H1 (cell line): ENCODE data around the gene SAT2. TPM values are rescaled to one million over a fixed set of nuclear protein-coding genes. Genes with fewer than 3 reads are reported as not detected.

Source experiments
- CTCF ChIA-PET: fragments of 300-600 bp; sonication (Branson Sonifier 250); formaldehyde crosslinking; loops from one replicate; lab custom pipeline; 2021; ENCODE audit not compliant: partially characterized antibody; lab: Charles Lee
- POLR2A ChIA-PET: fragments of 300-600 bp; sonication (Branson Sonifier 250); formaldehyde crosslinking; loops from one replicate; lab custom pipeline; 2021; ENCODE audit warnings: inconsistent platforms; ENCODE audit not compliant: partially characterized antibody; lab: Charles Lee
- DNase-seq, 2 experiments: peaks; one replicate each; pipeline versions ENCODE4 v3.0.0 to v3.0.0-alpha.2; 2010 to 2022; ENCODE audit warnings: low spot score in 2 of 2, low read depth in 1 of 2, mixed read lengths in 1 of 2
- FAIRE-seq: peaks from 2 replicates; lab custom pipeline; 2011; peaks lifted over from hg19 to GRCh38; lab: Jason Lieb, UNC
- H2AFZ ChIP-seq: 2 replicates; pipeline ENCODE4 v1.8.1; 2012; ENCODE audit warnings: low read length, inconsistent platforms
- H2AK5ac ChIP-seq: 2 replicates; pipeline ENCODE4 v1.6.1; 2013; ENCODE audit warnings: low read depth, low read length
- H2BK120ac ChIP-seq: replicated peaks from 2 replicates; pipeline ENCODE3; 2013; ENCODE audit warnings: low read depth, low read length, inconsistent platforms
- H2BK12ac ChIP-seq: 2 replicates; pipeline ENCODE4 v1.6.1; 2013; ENCODE audit warnings: low read depth, low read length
- H2BK15ac ChIP-seq: 2 replicates; pipeline ENCODE4 v1.6.1; 2013; ENCODE audit warnings: low read length
- H2BK20ac ChIP-seq: 2 replicates; pipeline ENCODE4 v1.6.1; 2013; ENCODE audit warnings: low read length
- H2BK5ac ChIP-seq: 2 replicates; pipeline ENCODE4 v1.6.1; 2013; ENCODE audit warnings: low read depth, low read length
- H3K14ac ChIP-seq: 2 replicates; pipeline ENCODE4 v1.6.1; 2013; ENCODE audit warnings: inconsistent platforms; ENCODE audit not compliant: insufficient read length
- H3K18ac ChIP-seq: 2 replicates; pipeline ENCODE4 v1.6.1; 2013; ENCODE audit warnings: low read length; ENCODE audit errors: extremely low read depth
- H3K23ac ChIP-seq: 2 replicates; pipeline ENCODE4 v1.6.1; 2013; ENCODE audit warnings: inconsistent platforms; ENCODE audit not compliant: insufficient read length
- H3K23me2 ChIP-seq: 2 replicates; pipeline ENCODE4 v1.6.1; 2013; ENCODE audit warnings: low read depth, low read length
- H3K27ac ChIP-seq: 2 replicates; pipeline ENCODE4 v1.6.1; 2011; ENCODE audit warnings: low read depth, low read length, inconsistent platforms
- H3K27me3 ChIP-seq, 4 experiments: replicated peaks in 1 of 4; 1 replicate in 1 of 4; 2 replicates in 3 of 4; pipeline versions ENCODE4 v1.6.1 to v1.8.1; 2011 to 2013; ENCODE audit warnings: low read length in 3 of 4, mild to moderate bottlenecking in 3 of 4, inconsistent platforms in 2 of 4, mixed read lengths in 2 of 4, moderate library complexity in 1 of 4; ENCODE audit not compliant: control insufficient read depth in 3 of 4, insufficient read depth in 3 of 4; ENCODE audit errors: extremely low read depth in 1 of 4
- H3K36me3 ChIP-seq, 4 experiments: 2 replicates each; pipeline versions ENCODE4 v1.6.1 to v1.8.1; 2011 to 2013; ENCODE audit warnings: mild to moderate bottlenecking in 4 of 4, low read length in 3 of 4, moderate library complexity in 2 of 4, control low read depth in 1 of 4, inconsistent platforms in 1 of 4; ENCODE audit not compliant: insufficient read depth in 4 of 4, control insufficient read depth in 2 of 4
- H3K4ac ChIP-seq: replicated peaks from 2 replicates; pipeline ENCODE3; 2013; ENCODE audit warnings: low read length, low read depth, mixed read lengths, inconsistent platforms; ENCODE audit not compliant: insufficient read length
- H3K4me1 ChIP-seq, 4 experiments: replicated peaks in 1 of 4; 1 replicate in 1 of 4; 2 replicates in 3 of 4; pipeline versions ENCODE4 v1.6.1 to v1.8.1; 2011 to 2013; ENCODE audit warnings: low read length in 3 of 4, inconsistent platforms in 2 of 4, mixed read lengths in 1 of 4; ENCODE audit not compliant: insufficient read depth in 4 of 4, control insufficient read depth in 3 of 4
- H3K4me2 ChIP-seq, 2 experiments: 2 replicates each; pipeline versions ENCODE4 v1.6.1 to v1.8.1; 2011 to 2013; ENCODE audit warnings: low read depth in 2 of 2, low read length in 2 of 2, control low read depth in 1 of 2, inconsistent platforms in 1 of 2, mild to moderate bottlenecking in 1 of 2; ENCODE audit not compliant: insufficient read depth in 1 of 2
- H3K4me3 ChIP-seq, 4 experiments: fragments of 200-600, 300-600 bp in 1 of 4; sonication (generic), shearing (Covaris generic), sonication (Bioruptor Twin) in 1 of 4; 2 replicates each; pipeline versions ENCODE4 v1.5.1 to v1.8.1; 2011 to 2016; ENCODE audit warnings: low read length in 4 of 4, low read depth in 3 of 4, control low read depth in 2 of 4, inconsistent platforms in 2 of 4, mild to moderate bottlenecking in 2 of 4, mixed read lengths in 1 of 4, moderate library complexity in 1 of 4; ENCODE audit not compliant: insufficient read depth in 2 of 4; ENCODE audit errors: extremely low read depth in 1 of 4
- H3K56ac ChIP-seq: replicated peaks from 2 replicates; pipeline ENCODE3; 2013; ENCODE audit warnings: low read depth, mild to moderate bottlenecking, mixed read lengths, low read length, inconsistent platforms; ENCODE audit not compliant: insufficient read length
- H3K79me1 ChIP-seq: 2 replicates; pipeline ENCODE4 v1.6.1; 2013; ENCODE audit warnings: low read depth, low read length, control low read depth
- H3K79me2 ChIP-seq, 2 experiments: 2 replicates each; pipeline versions ENCODE4 v1.6.1 to v1.8.1; 2012 to 2013; ENCODE audit warnings: low read length in 2 of 2, mild to moderate bottlenecking in 2 of 2, inconsistent platforms in 1 of 2; ENCODE audit not compliant: insufficient read depth in 2 of 2, control insufficient read depth in 1 of 2
- H3K9ac ChIP-seq, 4 experiments: replicated peaks in 1 of 4; 1 replicate in 1 of 4; 2 replicates in 3 of 4; pipeline versions ENCODE4 v1.6.1 to v1.8.1; 2011 to 2013; ENCODE audit warnings: low read depth in 3 of 4, low read length in 3 of 4, control low read depth in 2 of 4, mild to moderate bottlenecking in 2 of 4, moderate library complexity in 2 of 4, inconsistent platforms in 1 of 4; ENCODE audit errors: extremely low read depth in 1 of 4
- H3K9me3 ChIP-seq, 2 experiments: 2 replicates each; pipeline versions ENCODE4 v1.6.1 to v1.8.1; 2012 to 2013; ENCODE audit warnings: mild to moderate bottlenecking in 2 of 2, moderate library complexity in 2 of 2, control low read depth in 1 of 2, inconsistent platforms in 1 of 2, low read depth in 1 of 2, low read length in 1 of 2, mixed read lengths in 1 of 2; ENCODE audit not compliant: insufficient read depth in 2 of 2
- H4K20me1 ChIP-seq, 2 experiments: replicated peaks in 1 of 2; 2 replicates each; pipeline versions ENCODE3 to v1.8.1; 2011 to 2013; ENCODE audit warnings: inconsistent platforms in 2 of 2, low read length in 2 of 2, mild to moderate bottlenecking in 1 of 2; ENCODE audit not compliant: insufficient read depth in 2 of 2, control insufficient read depth in 1 of 2
- H4K5ac ChIP-seq: 2 replicates; pipeline ENCODE4 v1.6.1; 2013; ENCODE audit warnings: low read length, low read depth, mixed read lengths, inconsistent platforms; ENCODE audit not compliant: insufficient read length
- H4K8ac ChIP-seq: 2 replicates; pipeline ENCODE4 v1.8.0; 2013; ENCODE audit warnings: mild to moderate bottlenecking, moderate library complexity, low read length, inconsistent platforms; ENCODE audit not compliant: insufficient read depth; ENCODE audit errors: extremely low read depth
- H4K91ac ChIP-seq: replicated peaks from 2 replicates; pipeline ENCODE3; 2013; ENCODE audit warnings: low read length, mixed read lengths, inconsistent platforms; ENCODE audit not compliant: insufficient read length
- CTBP2 ChIP-seq: IDR thresholded peaks from 2 replicates; pipeline ENCODE4 v1.7.0; 2011; ENCODE audit warnings: borderline replicate concordance, mild to moderate bottlenecking, moderate library complexity, mixed read lengths, low read length; ENCODE audit not compliant: insufficient read depth, insufficient read length
- NRF1 ChIP-seq: IDR thresholded peaks from 2 replicates; pipeline ENCODE4 v1.6.1; 2011; ENCODE audit warnings: mild to moderate bottlenecking, low read depth, low read length, improper control_type of control experiment
- PHF8 ChIP-seq: fragments of 200-600 bp; sonication (generic); conservative IDR thresholded peaks from 2 replicates; pipeline ENCODE4 v1.7.1; 2012; ENCODE audit warnings: low read depth, mild to moderate bottlenecking, inconsistent platforms, low read length, moderate library complexity
- SP2 ChIP-seq: IDR thresholded peaks from 2 replicates; pipeline ENCODE4 v1.6.1; 2012; ENCODE audit warnings: mild to moderate bottlenecking, low read length, inconsistent platforms
- SUZ12 ChIP-seq: fragments of 200-600 bp; sonication (generic); IDR thresholded peaks from 2 replicates; pipeline ENCODE4 v1.6.1; 2012; ENCODE audit warnings: mild to moderate bottlenecking, inconsistent platforms, low read length, moderate library complexity, mixed read lengths
- WGBS, 2 experiments: shearing (Covaris generic) in 1 of 2; methylation state at CpG; one replicate each; pipeline versions ENCODE4 v1.1.6 to v1.1.7; 2013 to 2015; ENCODE audit warnings: low lambda C conversion rate in 2 of 2, mixed read lengths in 2 of 2, inconsistent platforms in 1 of 2, low coverage in 1 of 2, missing lambda C conversion rate in 1 of 2; ENCODE audit not compliant: insufficient replicate concordance in 2 of 2, insufficient coverage in 1 of 2, insufficient read length in 1 of 2; ENCODE audit errors: extremely low coverage in 1 of 2, missing lambda C conversion rate in 1 of 2; 5-methylcytosine and 5-hydroxymethylcytosine counted together
- polyA plus RNA-seq, 7 experiments: library from polyadenylated mRNA; depleted of rRNA in 3 of 7; stranded (reverse) in 5 of 7; unstranded in 2 of 7; fragments of >200 nt in 5 of 7; fragments of 200-250 nt in 2 of 7; gene quantifications; 1 replicate in 5 of 7; 2 replicates in 1 of 7; 4 replicates in 1 of 7; pipeline versions ENCODE4 v1.2.1 to v1.2.3, GENCODE V29; 2011 to 2013; ENCODE audit warnings: missing spikeins in 2 of 7, mixed read lengths in 2 of 7
- total RNA-seq: library from RNA; stranded (reverse); fragmentation: NEBNext Ultra II Directional; extraction: Animal tissue kit (Norgen Biotek cat#: 25700); gene quantifications from 2 replicates; pipeline ENCODE4 v1.2.1, GENCODE V29; 2021
- TF ChIP-seq, protein P1 (sequence below): IDR thresholded peaks from 2 replicates; pipeline ENCODE4 v1.6.1; 2011; ENCODE audit warnings: low read depth, mild to moderate bottlenecking, low read length; ENCODE audit not compliant: insufficient read depth

Gene SAT2
- total and polyA plus RNA-seq, 2 of the 8 experiments (the other 6 are each of a cell fraction or from before 2014, with no cell fraction given): 36.4 to 72.3 TPM

- DNase-seq: peak; percentile 97 to 100
- no peak within 1 kb of the TSS for H2BK15ac ChIP-seq
- H3K79me2 ChIP-seq: peaks cover 4 to 35% of the 10 kb centered on the region in 2 experiments; a peak in 3 of 4 replicates
- peak within 1 kb of the TSS; percentile 52; the same call in 1 of the 2 replicates for H3K27ac ChIP-seq
- H3K14ac ChIP-seq: no peak within 1 kb of the TSS
- H2AFZ ChIP-seq: peak within 1 kb of the TSS; percentile 48; the same call in 1 of the 2 replicates
- peaks cover 18% of the 10 kb centered on the region for H3K79me1 ChIP-seq
- H2BK20ac ChIP-seq: no peak within 1 kb of the TSS
- H2BK12ac ChIP-seq: no peak within 1 kb of the TSS
- peak; percentile 82 for FAIRE-seq
- peak within 1 kb of the TSS; percentile 56 to 74 (median 60) for H3K9ac ChIP-seq
- H2BK120ac ChIP-seq: no peak within 1 kb of the TSS
- ChIA-PET CTCF (interaction anchor here (0.6 to 13.4 kb wide), 17 partner anchors 11 to 299 kb away, joined by 3 to 92 read pairs (median 4); partner anchors contain the start of genes ATP1B2, SAT2, SHBG and SOX15), POLR2A (interaction anchor here (0.7 to 79.4 kb wide), 12 partner anchors 13 to 87 kb away, joined by 3 to 2272 read pairs (median 6); partner anchors contain the start of genes ATP1B2, CD68, MPDU1 and SAT2)
- H2BK5ac ChIP-seq: no peak within 1 kb of the TSS
- H3K4me3 ChIP-seq: peak within 1 kb of the TSS; percentile 87 to 95 (median 92)
- H3K4ac ChIP-seq: no peak within 1 kb of the TSS
- H3K27me3 ChIP-seq: no peaks in the 10 kb centered on the region
- H4K91ac ChIP-seq: peak within 1 kb of the TSS; percentile 22
- peaks cover 0 to 11% of the 10 kb centered on the region in 2 experiments for H4K20me1 ChIP-seq
- H2AK5ac ChIP-seq: no peak within 1 kb of the TSS
- peaks cover 0 to 10% (median 0%) of the 10 kb centered on the region in 4 experiments; a peak in 2 of 8 replicates for H3K36me3 ChIP-seq
- H4K5ac ChIP-seq: no peak within 1 kb of the TSS
- no peak within 1 kb of the TSS for H3K56ac ChIP-seq
- H3K23me2 ChIP-seq: peaks cover 6% of the 10 kb centered on the region
- H3K9me3 ChIP-seq: no peaks in the 10 kb centered on the region
- peaks cover 0 to 5% (median 1%) of the 10 kb centered on the region in 4 experiments; a peak in 4 of 7 replicates for H3K4me1 ChIP-seq
- WGBS, 2 experiments: 1% methylated on average over 33 of the region's 93 CpGs; no CpG with 5 or more reads in 1 of the 2 experiments
- H4K8ac ChIP-seq: no peak within 1 kb of the TSS; the same call in 1 of the 2 replicates
- no peak within 1 kb of the TSS; the same call in 1 of the 2 replicates for H3K18ac ChIP-seq
- H3K23ac ChIP-seq: no peak within 1 kb of the TSS
- H3K4me2 ChIP-seq: peak within 1 kb of the TSS; percentile 88 to 94
- TF ChIP-seq SUZ12 (no peak), CTBP2 (no peak), SP2 (peak; percentile 13; the same call in 1 of the 2 replicates), NRF1 (peak; percentile 85), PHF8 (peak; percentile 49)
- TF ChIP-seq, protein P1, sequence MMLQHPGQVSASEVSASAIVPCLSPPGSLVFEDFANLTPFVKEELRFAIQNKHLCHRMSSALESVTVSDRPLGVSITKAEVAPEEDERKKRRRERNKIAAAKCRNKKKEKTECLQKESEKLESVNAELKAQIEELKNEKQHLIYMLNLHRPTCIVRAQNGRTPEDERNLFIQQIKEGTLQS: no peak
These were observed 13.0 kb downstream of the SAT2 start, which contains the start of gene FXR2 for GRCh38 chr17:7614425-7615264. Gene FXR2, minus strand, starts transcription at chr17:7614897. Its CDS starts 365 bp downstream, at chr17:7614532.
